ENCODE results near the gene HMGCS1. TPM values are rescaled to one million over a fixed set of nuclear protein-coding genes. Genes with fewer than 3 reads are reported as not detected.

The HMGCS1 gene
- total RNA-seq, 2 experiments from 2014 or later, result 43.3 to 52.7 TPM

DNA sequence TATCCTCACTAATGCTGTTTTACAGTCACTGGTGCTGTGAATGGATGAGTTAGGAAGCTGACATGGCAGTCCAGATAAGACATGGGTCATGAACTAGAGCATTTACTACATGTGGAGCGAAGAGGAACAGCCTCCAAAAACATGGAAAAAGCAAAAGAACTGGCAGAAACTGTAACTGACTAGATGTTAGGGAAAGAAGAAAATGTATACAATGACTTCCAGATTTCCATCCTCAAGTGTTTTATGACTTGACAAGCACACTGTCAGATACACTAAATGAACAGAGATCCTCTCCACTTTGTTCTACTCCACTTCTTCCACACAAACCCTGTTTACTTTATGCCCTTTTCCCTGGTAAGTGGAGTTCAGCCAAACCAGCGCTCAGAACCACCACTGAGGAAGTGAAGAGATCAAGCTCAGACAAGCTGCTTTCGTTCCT is 11.5 kb downstream of the HMGCS1 start:
- Histone ChIP-seq H3K4me1 (ENCODE audit: insufficient read depth, low read length) (peaks cover 7% of the 10 kb centered on the region), H3K27ac (ENCODE audit: low read depth in 1 of 2, low read length in 2 of 2) (no peak overlapping the region), H3K4me3 (ENCODE audit: low read length) (no peak overlapping the region), H3K9me3 (ENCODE audit: control insufficient read depth in 1 of 2, insufficient read depth in 1 of 2, low read length in 2 of 2) (no peaks in the 10 kb centered on the region), H3K27me3 (ENCODE audit: control insufficient read depth in 1 of 2, insufficient read depth in 2 of 2, low read length in 2 of 2) (no peaks in the 10 kb centered on the region), H3K36me3 (ENCODE audit: insufficient read depth, low read length) (peaks cover 28% of the 10 kb centered on the region)
- no peak for DNase-seq
- Mint-ChIP-seq H3K4me3 (no peak overlapping the region), H3K27ac (no peak overlapping the region), H3K4me1 (ENCODE audit: low read depth) (peaks cover 47% of the 10 kb centered on the region), H3K36me3 (ENCODE audit: low read depth) (peaks cover 54% of the 10 kb centered on the region), H3K9me3 (no peaks in the 10 kb centered on the region), H3K27me3 (no peaks in the 10 kb centered on the region)
- ATAC-seq (ENCODE audit: poor library complexity), result no peak
- TF ChIP-seq, protein P1, sequence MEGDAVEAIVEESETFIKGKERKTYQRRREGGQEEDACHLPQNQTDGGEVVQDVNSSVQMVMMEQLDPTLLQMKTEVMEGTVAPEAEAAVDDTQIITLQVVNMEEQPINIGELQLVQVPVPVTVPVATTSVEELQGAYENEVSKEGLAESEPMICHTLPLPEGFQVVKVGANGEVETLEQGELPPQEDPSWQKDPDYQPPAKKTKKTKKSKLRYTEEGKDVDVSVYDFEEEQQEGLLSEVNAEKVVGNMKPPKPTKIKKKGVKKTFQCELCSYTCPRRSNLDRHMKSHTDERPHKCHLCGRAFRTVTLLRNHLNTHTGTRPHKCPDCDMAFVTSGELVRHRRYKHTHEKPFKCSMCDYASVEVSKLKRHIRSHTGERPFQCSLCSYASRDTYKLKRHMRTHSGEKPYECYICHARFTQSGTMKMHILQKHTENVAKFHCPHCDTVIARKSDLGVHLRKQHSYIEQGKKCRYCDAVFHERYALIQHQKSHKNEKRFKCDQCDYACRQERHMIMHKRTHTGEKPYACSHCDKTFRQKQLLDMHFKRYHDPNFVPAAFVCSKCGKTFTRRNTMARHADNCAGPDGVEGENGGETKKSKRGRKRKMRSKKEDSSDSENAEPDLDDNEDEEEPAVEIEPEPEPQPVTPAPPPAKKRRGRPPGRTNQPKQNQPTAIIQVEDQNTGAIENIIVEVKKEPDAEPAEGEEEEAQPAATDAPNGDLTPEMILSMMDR (IDR thresholded peaks at IDR 0.05), result no peak
- CTCF ChIA-PET, result no interaction called here
- intact Hi-C loops (cut with DNase I, micrococcal nuclease), result no loop called here
- POLR2A ChIA-PET, result interaction anchor here (0.6 kb wide), 1 partner anchor 359 kb away, joined by 8 read pairs; no protein-coding TSS in a partner anchor

DNA sequence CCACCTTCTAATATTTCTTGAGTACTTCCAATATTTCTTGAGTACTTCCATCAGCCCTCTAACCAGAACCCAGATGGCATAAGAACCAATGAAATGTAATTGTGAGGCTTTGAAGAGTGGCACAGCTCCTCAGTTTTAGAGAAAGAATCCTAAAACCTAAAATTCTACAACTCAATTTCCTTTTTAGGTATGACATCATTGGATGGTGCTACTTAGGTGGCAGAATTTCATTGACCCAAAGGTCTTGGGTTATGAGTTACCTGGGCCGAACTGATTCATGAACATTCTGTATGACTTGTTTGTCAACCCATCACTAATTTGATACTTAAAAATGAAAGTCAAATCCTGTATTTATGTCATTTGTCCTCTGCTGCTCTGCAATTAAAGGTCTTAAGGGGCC is 13.1 kb downstream of the HMGCS1 start:
- TF ChIP-seq, protein P1 (IDR thresholded peaks at IDR 0.05), result no peak
- POLR2A ChIA-PET, result no interaction called here
- Histone ChIP-seq H3K9me3 (ENCODE audit: control insufficient read depth in 1 of 2, insufficient read depth in 1 of 2, low read length in 2 of 2) (no peaks in the 10 kb centered on the region), H3K27ac (ENCODE audit: low read depth in 1 of 2, low read length in 2 of 2) (no peak overlapping the region), H3K4me3 (ENCODE audit: low read length) (no peak overlapping the region), H3K36me3 (ENCODE audit: insufficient read depth, low read length) (peaks cover 43% of the 10 kb centered on the region), H3K27me3 (ENCODE audit: control insufficient read depth in 1 of 2, insufficient read depth in 2 of 2, low read length in 2 of 2) (no peaks in the 10 kb centered on the region), H3K4me1 (ENCODE audit: insufficient read depth, low read length) (peaks cover 4% of the 10 kb centered on the region)
- CTCF ChIA-PET, result interaction anchor here (1.2 kb wide), 1 partner anchor 11 kb away, joined by 4 read pairs; no protein-coding TSS in a partner anchor
- peaks cover 63% of the 10 kb centered on the region for H3K36me3 Mint-ChIP-seq (ENCODE audit: low read depth)
- peaks cover 38% of the 10 kb centered on the region for H3K4me1 Mint-ChIP-seq (ENCODE audit: low read depth)
- DNase-seq (no peak), ATAC-seq (ENCODE audit: poor library complexity) (no peak)
- H3K9me3 Mint-ChIP-seq, result no peaks in the 10 kb centered on the region
- intact Hi-C loops (cut with DNase I, micrococcal nuclease), result no loop called here
- H3K4me3 Mint-ChIP-seq, result no peak overlapping the region
- H3K27me3 Mint-ChIP-seq, result no peaks in the 10 kb centered on the region
- no peak overlapping the region for H3K27ac Mint-ChIP-seq

DNA sequence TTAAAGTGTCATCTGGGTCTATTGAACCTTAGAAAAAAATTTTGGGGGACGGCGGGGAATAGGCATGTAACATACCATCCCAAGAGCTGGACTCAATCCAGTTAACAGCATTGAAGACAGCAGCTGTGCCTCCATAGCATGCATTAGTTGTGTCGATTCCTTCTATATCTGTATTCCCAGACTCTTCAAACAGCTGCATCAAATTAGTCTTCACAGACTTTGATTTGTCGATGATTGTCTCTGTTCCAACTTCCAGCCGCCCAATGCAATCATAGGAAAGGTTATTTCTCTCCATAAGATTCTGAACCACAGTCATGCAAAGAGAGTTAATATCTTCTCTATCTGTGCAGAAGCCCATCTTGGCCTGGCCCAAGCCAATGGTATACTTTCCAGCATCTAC is 14.8 kb downstream of the HMGCS1 start:
- no peaks in the 10 kb centered on the region for H3K9me3 Mint-ChIP-seq
- no peak overlapping the region for H3K27ac Mint-ChIP-seq
- H3K27me3 Mint-ChIP-seq, result no peaks in the 10 kb centered on the region
- intact Hi-C loops (cut with DNase I, micrococcal nuclease), result no loop called here
- Histone ChIP-seq H3K4me1 (ENCODE audit: insufficient read depth, low read length) (no peaks in the 10 kb centered on the region), H3K27ac (ENCODE audit: low read depth in 1 of 2, low read length in 2 of 2) (no peak overlapping the region), H3K9me3 (ENCODE audit: control insufficient read depth in 1 of 2, insufficient read depth in 1 of 2, low read length in 2 of 2) (no peaks in the 10 kb centered on the region), H3K27me3 (ENCODE audit: control insufficient read depth in 1 of 2, insufficient read depth in 2 of 2, low read length in 2 of 2) (no peaks in the 10 kb centered on the region), H3K4me3 (ENCODE audit: low read length) (no peak overlapping the region), H3K36me3 (ENCODE audit: insufficient read depth, low read length) (peaks cover 57% of the 10 kb centered on the region)
- no peak for ATAC-seq (ENCODE audit: poor library complexity)
- DNase-seq, result no peak
- TF ChIP-seq, protein P1 (IDR thresholded peaks at IDR 0.05), result no peak
- H3K36me3 Mint-ChIP-seq (ENCODE audit: low read depth), result peaks cover 80% of the 10 kb centered on the region
- ChIA-PET CTCF (no interaction called here), POLR2A (no interaction called here)
- H3K4me3 Mint-ChIP-seq, result no peak overlapping the region
- peaks cover 26% of the 10 kb centered on the region for H3K4me1 Mint-ChIP-seq (ENCODE audit: low read depth)
